GM21723 (cell line): Measurements from ENCODE around the gene ZSCAN23.

Experiments used
- ATAC-seq: cut with Tn5 transposase; IDR thresholded peaks from one replicate; pipeline ENCODE4 v1.9.1; 2021; ENCODE audit warnings: mild to moderate bottlenecking, moderate library complexity; ENCODE audit not compliant: unreplicated experiment

ZSCAN23 gene

DNA sequence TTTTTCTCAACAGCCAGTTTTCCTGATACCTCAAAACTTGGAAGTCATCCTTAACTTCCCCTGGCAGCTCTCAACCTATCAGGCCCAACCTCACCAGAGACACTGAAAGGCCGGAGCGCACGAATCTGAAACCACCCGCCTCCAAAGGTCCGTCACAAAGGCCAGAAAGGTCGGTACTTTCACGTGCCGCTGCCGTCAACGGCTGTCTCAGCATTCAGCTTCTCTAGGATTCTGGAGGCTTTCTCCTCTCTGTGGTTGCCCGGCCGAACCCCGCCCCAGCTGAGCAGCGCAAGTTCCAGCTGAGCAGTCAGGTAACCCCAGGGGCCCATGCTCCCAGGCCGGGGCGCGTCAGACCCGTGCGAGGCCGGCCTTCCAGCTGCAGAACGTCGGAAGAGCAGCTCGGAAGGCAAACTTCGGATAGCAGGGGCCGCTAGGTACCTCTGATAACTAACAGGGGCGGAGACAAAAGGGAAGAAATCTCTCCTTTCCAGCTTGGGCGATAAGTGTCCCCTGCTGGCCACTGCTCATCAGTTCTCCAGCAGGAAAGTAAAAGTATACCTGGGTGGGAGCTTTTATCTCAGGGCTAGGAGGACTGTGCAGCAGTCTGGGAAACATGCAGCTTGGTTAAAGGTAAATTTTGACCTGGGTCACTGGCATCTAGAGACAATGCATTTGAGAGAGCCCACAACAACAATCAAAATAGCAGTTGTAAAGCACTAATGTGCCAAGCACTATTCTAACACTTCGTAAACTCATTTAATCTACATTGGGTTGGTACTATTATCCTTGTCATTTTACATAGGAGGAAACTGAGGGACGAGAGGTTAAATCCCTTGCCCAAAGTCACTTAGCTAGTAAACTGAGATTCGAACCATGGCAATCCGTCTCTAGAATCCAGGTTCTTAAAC lies 59.8 kb downstream of the ZSCAN23 start:
- ATAC-seq, result peak; percentile 92
